OCI-LY7 (cell line): ENCODE measurements around the gene NUTM1. TPM values are rescaled to one million over a fixed set of nuclear protein-coding genes. Genes with fewer than 3 reads are reported as not detected.

Experiments
- BruUV-seq: library from RNA; stranded (reverse); fragments of 400-500 nt; replicated peaks from 2 replicates; lab custom pipeline; 2021; lab: Mats Ljungman, UMichigan
- CTCF ChIA-PET: fragments of 300-600 bp; sonication (Branson Sonifier 250); formaldehyde crosslinking; loops from one replicate; lab custom pipeline; 2022; ENCODE audit warnings: antibody characterized with exemption; ENCODE audit not compliant: unreplicated experiment; lab: Charles Lee
- POLR2A ChIA-PET: fragments of 300-600 bp; sonication (Branson Sonifier 250); formaldehyde crosslinking; loops from one replicate; lab custom pipeline; 2022; ENCODE audit warnings: antibody characterized with exemption; lab: Charles Lee
- DNase-seq: peaks from one replicate; pipeline ENCODE4 v3.0.0-alpha.2; 2015; ENCODE audit warnings: low spot score
- H2AFZ ChIP-seq: fragments of 200-600 bp; sonication (generic), shearing (Covaris generic); 2 replicates; pipeline ENCODE4 v1.6.1; 2014; ENCODE audit warnings: mild to moderate bottlenecking, antibody characterized with exemption, low read length, moderate library complexity
- H3K27ac ChIP-seq: fragments of 200-600 bp; sonication (generic); 2 replicates; pipeline ENCODE4 v1.5.1; 2014; ENCODE audit warnings: mixed run types, low read depth, mild to moderate bottlenecking, moderate library complexity, low read length, inconsistent platforms; ENCODE audit not compliant: poor library complexity, severe bottlenecking
- H3K36me3 ChIP-seq: fragments of 200-600 bp; sonication (generic); 2 replicates; pipeline ENCODE4 v1.6.1; 2014; ENCODE audit warnings: mild to moderate bottlenecking, antibody characterized with exemption, low read length, moderate library complexity, mixed read lengths; ENCODE audit not compliant: insufficient read depth
- H3K4me1 ChIP-seq: fragments of 200-600 bp; sonication (generic); 2 replicates; pipeline ENCODE4 v1.5.1; 2014; ENCODE audit warnings: mild to moderate bottlenecking, low read length; ENCODE audit not compliant: insufficient read depth, poor library complexity, severe bottlenecking
- H3K4me2 ChIP-seq: fragments of 200-600 bp; sonication (generic); 2 replicates; pipeline ENCODE4 v1.6.1; 2014; ENCODE audit warnings: mild to moderate bottlenecking, low read length
- H3K4me3 ChIP-seq: fragments of 200-600 bp; sonication (generic); 2 replicates; pipeline ENCODE4 v1.5.1; 2014; ENCODE audit warnings: mild to moderate bottlenecking, low read depth, low read length; ENCODE audit not compliant: poor library complexity, severe bottlenecking
- H3K79me2 ChIP-seq: fragments of 200-600 bp; sonication (generic); 2 replicates; pipeline ENCODE4 v1.6.1; 2016; ENCODE audit warnings: low read depth, mild to moderate bottlenecking, low read length, moderate library complexity, mixed read lengths; ENCODE audit not compliant: insufficient read depth
- H3K9me2 ChIP-seq: fragments of 200-600 bp; sonication (generic); 2 replicates; pipeline ENCODE4 v1.6.1; 2016; ENCODE audit warnings: mild to moderate bottlenecking, low read length, mixed read lengths; ENCODE audit not compliant: insufficient read depth
- H3K9me3 ChIP-seq: fragments of 200-600 bp; sonication (generic); 2 replicates; pipeline ENCODE4 v1.6.1; 2014; ENCODE audit warnings: mild to moderate bottlenecking, mixed run types, low read length, mixed read lengths
- H4K20me1 ChIP-seq: fragments of 200-600 bp; sonication (generic); 2 replicates; pipeline ENCODE4 v1.6.1; 2014; ENCODE audit warnings: mild to moderate bottlenecking, antibody characterized with exemption, low read length, moderate library complexity, mixed read lengths; ENCODE audit not compliant: insufficient read depth
- EZH2phosphoT487 ChIP-seq: fragments of 200-600 bp; sonication (generic); IDR thresholded peaks from 2 replicates; pipeline ENCODE4 v1.6.1; 2018; ENCODE audit warnings: low read depth, borderline replicate concordance, mild to moderate bottlenecking, mixed run types, antibody characterized with exemption, low read length, moderate library complexity, mixed read lengths
- intact Hi-C: fragments of 100-400 bp; cut with micrococcal nuclease; formaldehyde crosslinking; loops from one replicate; pipeline ENCODE4 v1.10.0; 2022; ENCODE audit not compliant: unreplicated experiment
- total RNA-seq, 2 experiments: library from RNA; depleted of rRNA in 1 of 2; stranded (reverse); fragments of >200 nt in 1 of 2; shearing (Covaris generic) in 1 of 2; gene quantifications; 2 replicates each; pipeline ENCODE4 v1.2.3, GENCODE V29; 2014 to 2022
- TF ChIP-seq, protein P1 (sequence below): fragments of 200-600 bp; sonication (generic); conservative IDR thresholded peaks from 2 replicates; pipeline ENCODE4 v1.5.1; 2014; ENCODE audit warnings: mild to moderate bottlenecking, antibody characterized with exemption, low read length, moderate library complexity, mixed read lengths

NUTM1 gene
- total RNA-seq, 2 experiments from 2014 or later, result not detected

DNA sequence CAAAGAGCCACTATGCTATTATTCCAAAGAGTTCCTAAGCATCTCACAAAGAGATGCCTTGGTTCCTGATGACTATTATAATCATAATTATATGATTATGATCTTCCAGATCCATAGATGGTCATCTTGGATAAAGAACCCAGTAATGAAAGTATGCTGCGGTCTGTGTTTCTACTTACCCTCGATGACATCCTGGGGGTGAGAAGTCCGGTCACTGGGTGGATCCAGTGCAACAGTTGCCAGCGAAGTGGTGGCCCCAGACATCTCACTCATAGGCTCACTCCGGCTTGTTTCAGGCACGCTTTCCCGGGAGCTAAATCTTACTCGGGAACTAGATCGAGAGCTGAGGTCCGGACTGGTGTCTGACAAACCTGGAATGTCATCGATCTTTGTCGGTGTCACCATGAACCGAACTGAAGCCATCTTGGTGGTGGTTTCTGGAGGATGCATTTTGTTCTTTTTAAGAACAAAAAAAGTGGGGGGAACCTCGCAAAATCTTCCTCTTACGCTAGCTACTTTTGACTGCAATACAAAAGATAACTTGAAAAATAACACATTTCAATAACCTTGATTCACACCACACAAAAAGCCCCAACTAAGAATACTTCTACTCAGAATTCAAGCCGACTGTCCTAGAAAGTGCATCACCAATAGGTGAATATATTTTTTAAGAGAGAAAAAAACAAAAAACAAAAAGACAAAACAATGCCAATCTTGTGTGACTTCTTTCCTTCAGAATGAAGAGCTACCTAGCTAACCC, 6.7 kb upstream of the NUTM1 start:
- DNase-seq, result no peak
- CTCF ChIA-PET, result no interaction called here
- H4K20me1 ChIP-seq, result no peaks in the 10 kb centered on the region
- no peaks in the 10 kb centered on the region for H3K9me2 ChIP-seq
- H3K79me2 ChIP-seq, result peaks cover 10% of the 10 kb centered on the region; the same call in 1 of the 2 replicates
- peak overlapping the region; percentile 77 for H3K4me2 ChIP-seq
- no peak for TF ChIP-seq EZH2phosphoT487
- TF ChIP-seq, protein P1, sequence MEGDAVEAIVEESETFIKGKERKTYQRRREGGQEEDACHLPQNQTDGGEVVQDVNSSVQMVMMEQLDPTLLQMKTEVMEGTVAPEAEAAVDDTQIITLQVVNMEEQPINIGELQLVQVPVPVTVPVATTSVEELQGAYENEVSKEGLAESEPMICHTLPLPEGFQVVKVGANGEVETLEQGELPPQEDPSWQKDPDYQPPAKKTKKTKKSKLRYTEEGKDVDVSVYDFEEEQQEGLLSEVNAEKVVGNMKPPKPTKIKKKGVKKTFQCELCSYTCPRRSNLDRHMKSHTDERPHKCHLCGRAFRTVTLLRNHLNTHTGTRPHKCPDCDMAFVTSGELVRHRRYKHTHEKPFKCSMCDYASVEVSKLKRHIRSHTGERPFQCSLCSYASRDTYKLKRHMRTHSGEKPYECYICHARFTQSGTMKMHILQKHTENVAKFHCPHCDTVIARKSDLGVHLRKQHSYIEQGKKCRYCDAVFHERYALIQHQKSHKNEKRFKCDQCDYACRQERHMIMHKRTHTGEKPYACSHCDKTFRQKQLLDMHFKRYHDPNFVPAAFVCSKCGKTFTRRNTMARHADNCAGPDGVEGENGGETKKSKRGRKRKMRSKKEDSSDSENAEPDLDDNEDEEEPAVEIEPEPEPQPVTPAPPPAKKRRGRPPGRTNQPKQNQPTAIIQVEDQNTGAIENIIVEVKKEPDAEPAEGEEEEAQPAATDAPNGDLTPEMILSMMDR, result no peak
- no peaks in the 10 kb centered on the region for H3K9me3 ChIP-seq
- intact Hi-C loops, result loop anchor here (2.0 to 5.0 kb wide), 2 partner anchors 124 to 298 kb away; partner anchors contain the start of genes AVEN and KATNBL1
- peaks cover 41% of the 10 kb centered on the region for H3K4me1 ChIP-seq
- no TSS peak for BruUV-seq
- peak overlapping the region; percentile 82 for H2AFZ ChIP-seq
- POLR2A ChIA-PET, result interaction anchor here (0.9 to 1.2 kb wide), 3 partner anchors 9 to 32 kb away, joined by 3 to 5 read pairs (median 3); no protein-coding TSS in a partner anchor
- H3K27ac ChIP-seq, result peak overlapping the region; percentile 65
- peaks cover 27% of the 10 kb centered on the region for H3K36me3 ChIP-seq
- H3K4me3 ChIP-seq, result peak overlapping the region; percentile 90

DNA sequence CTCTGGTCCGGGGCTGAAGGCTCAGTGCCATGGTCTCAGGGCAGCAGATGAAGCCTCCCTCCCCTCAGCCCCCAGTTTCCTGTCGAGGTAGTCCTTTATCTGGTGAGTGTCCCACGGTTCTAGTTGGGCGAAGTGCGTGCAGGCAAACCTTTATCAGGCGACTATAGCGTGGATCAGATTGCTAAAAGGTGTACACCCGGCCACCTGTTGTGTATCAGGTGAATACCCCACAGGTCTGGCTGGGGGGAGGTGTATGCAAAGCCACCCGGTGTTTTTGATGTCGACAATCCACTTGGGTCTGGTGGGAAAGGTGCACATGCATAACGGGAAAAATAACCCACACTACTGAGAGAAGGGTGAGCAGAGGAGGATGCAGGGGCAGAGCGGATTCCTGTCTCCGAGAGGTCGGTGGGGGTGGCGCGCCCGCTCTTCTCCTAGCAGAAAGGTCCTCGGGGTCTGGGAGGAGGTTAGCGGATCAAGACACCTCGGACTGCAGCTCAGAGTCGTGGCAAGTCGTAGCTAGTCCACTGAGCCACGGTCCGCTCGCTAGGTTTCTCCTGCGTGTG, 6.0 kb upstream of the NUTM1 start:
- TF ChIP-seq, protein P1, result no peak
- no peak for TF ChIP-seq EZH2phosphoT487
- Histone ChIP-seq H2AFZ (peak overlapping the region; percentile 82), H3K9me2 (no peaks in the 10 kb centered on the region), H4K20me1 (no peaks in the 10 kb centered on the region), H3K79me2 (peaks cover 17% of the 10 kb centered on the region), H3K4me1 (peaks cover 46% of the 10 kb centered on the region), H3K36me3 (peaks cover 34% of the 10 kb centered on the region), H3K4me2 (peak overlapping the region; percentile 77), H3K27ac (peak overlapping the region; percentile 65), H3K4me3 (peak overlapping the region; percentile 90), H3K9me3 (no peaks in the 10 kb centered on the region)
- DNase-seq, result peak; percentile 41
- intact Hi-C loops, result loop anchor here (2.0 to 5.0 kb wide), 2 partner anchors 125 to 298 kb away; partner anchors contain the start of genes AVEN and KATNBL1
- CTCF ChIA-PET, result no interaction called here
- POLR2A ChIA-PET, result interaction anchor here (0.6 to 0.9 kb wide), 3 partner anchors 30 to 112 kb away, joined by 3 to 5 read pairs (median 4); partner anchors contain the start of gene LPCAT4
- BruUV-seq, result no TSS peak
